Pancreas (tissue), 10 donors: Measurements from ENCODE around the gene SLC10A3. TPM values are rescaled to one million over a fixed set of nuclear protein-coding genes. Genes with fewer than 3 reads are reported as not detected.

Experiments
- ATAC-seq, 4 donors: fragments of 200-7000 bp; cut with Tn5 transposase; one replicate each; pipeline versions ENCODE4 v1.8.0 to v1.9.1; 2020; ENCODE audit warnings: mild to moderate bottlenecking in 4 of 4, moderate library complexity in 4 of 4
- DNase-seq, 6 donors: peaks; one replicate each; pipeline ENCODE4 v3.0.0-alpha.2; 2020
- FAIRE-seq: peaks from 2 replicates; lab custom pipeline; 2012; peaks lifted over from hg19 to GRCh38; lab: Jason Lieb, UNC
- H3K27ac ChIP-seq, 4 donors: fragments of 200-600 bp; sonication (generic); 1 replicate in 3 of 4; 2 replicates in 1 of 4; pipeline versions ENCODE4 v1.5.0 to v1.8.0; 2020
- H3K27me3 ChIP-seq, 4 donors: fragments of 200-600 bp; one replicate each; pipeline ENCODE4 v1.8.0; 2021
- H3K36me3 ChIP-seq, 3 donors: fragments of 200-600 bp; sonication (generic) in 1 of 3; one replicate each; pipeline versions ENCODE4 v1.5.0 to v1.8.0; 2020 to 2021
- H3K4me1 ChIP-seq, 3 donors: fragments of 200-600 bp; one replicate each; pipeline ENCODE4 v1.8.0; 2021
- H3K4me3 ChIP-seq, 4 donors: fragments of 200-600 bp; sonication (generic) in 2 of 4; one replicate each; pipeline versions ENCODE4 v1.5.0 to v1.8.0; 2020 to 2021
- H3K9me3 ChIP-seq, 4 donors: fragments of 200-600 bp; one replicate each; pipeline ENCODE4 v1.8.0; 2021
- CTCF ChIP-seq, 4 donors: fragments of 200-600 bp; sonication (generic) in 3 of 4; IDR thresholded peaks; one replicate each; pipeline versions ENCODE4 v1.5.0 to v1.8.0; 2021; ENCODE audit warnings: antibody characterized with exemption in 4 of 4
- WGBS, 2 donors: extraction: QIAGEN DNeasy Blood & Tissue Kit; methylation state at CpG; one replicate each; pipeline ENCODE4 v1.1.7; 2013; 5-methylcytosine and 5-hydroxymethylcytosine counted together
- intact Hi-C, 3 donors: fragments of 100-400 bp; cut with DNase I; formaldehyde crosslinking; loops; one replicate each; pipeline versions ENCODE4 v1.11.1 to v1.14.2; 2022
- polyA plus RNA-seq, 2 donors: library from polyadenylated mRNA; stranded (reverse); fragments of 200-250 nt; gene quantifications; one replicate each; pipeline ENCODE4 v1.2.3, GENCODE V29; 2013
- total RNA-seq, 6 donors: library from RNA; stranded (reverse); fragmentation: NEBNext Ultra II Directional in 4 of 6; extraction: Animal tissue kit (Norgen Biotek cat#: 25700) in 4 of 6; gene quantifications; one replicate each; pipeline versions ENCODE4 v1.2.1 to v1.2.4, GENCODE V29; 2021 to 2023
- donor health status: healthy with polysubstance abuse.
- donor health status: DM: no; HTN: no; CAD: no; lungs with moderate emphysema.
- donor health status: DM: no; HTN: no; CAD: no.
- donor health status: control.
- donor health status: control.
- donor health status: Bipolar disorder and iron deficiency.
- donor health status: DM: yes; HTN: yes; CAD: no.
- donor health status: DM: no; HTN: no; CAD: no.
- donor health status: DM: no; HTN: no; CAD: no.
- donor health status: DM: yes; HTN: yes; CAD: no.

SLC10A3 gene
- total and polyA plus RNA-seq, 8 donors = 9.6 to 19.1 (median 11.6) TPM

- FAIRE-seq (no peak), DNase-seq (peak in 2 of 6 donors; percentile 26 to 69), ATAC-seq (no peak)
- no peaks in the 10 kb centered on the region for H3K9me3 ChIP-seq
- no peaks in the 10 kb centered on the region for H3K4me1 ChIP-seq
- WGBS, 2 donors = 88 to 94% methylated on average over 28 to 36 of the region's 36 CpGs
- H3K27me3 ChIP-seq = no peaks in the 10 kb centered on the region
- peaks cover 0 to 7% (median 0%) of the 10 kb centered on the region in 3 donors for H3K36me3 ChIP-seq
- TF ChIP-seq CTCF (IDR thresholded peaks at IDR 0.05) = no peak
- intact Hi-C loops = no loop called here
- no peak overlapping the region for H3K4me3 ChIP-seq
- H3K27ac ChIP-seq = no peak overlapping the region
These were observed 26.7 kb downstream of the SLC10A3 start for GRCh38 chrX:154463611-154464220.

GRCh38 chrX:154462396-154462795 lies 28.0 kb downstream of the SLC10A3 start:
- FAIRE-seq (no peak), DNase-seq (peak in 1 of 6 donors; percentile 59), ATAC-seq (no peak)
- no peak overlapping the region for H3K27ac ChIP-seq
- no peaks in the 10 kb centered on the region for H3K27me3 ChIP-seq
- peaks cover 0 to 7% (median 0%) of the 10 kb centered on the region in 3 donors for H3K36me3 ChIP-seq
- intact Hi-C loops = no loop called here
- H3K4me3 ChIP-seq = no peak overlapping the region
- WGBS, 2 donors = 83 to 90% methylated on average over 8 of the region's 8 CpGs
- no peaks in the 10 kb centered on the region for H3K9me3 ChIP-seq
- TF ChIP-seq CTCF (IDR thresholded peaks at IDR 0.05) = no peak
- no peaks in the 10 kb centered on the region for H3K4me1 ChIP-seq

- Histone ChIP-seq H3K9me3 (no peaks in the 10 kb centered on the region), H3K36me3 (peaks cover 0 to 2% (median 0%) of the 10 kb centered on the region in 3 donors), H3K4me3 (no peak overlapping the region), H3K27ac (no peak overlapping the region), H3K4me1 (no peaks in the 10 kb centered on the region), H3K27me3 (no peaks in the 10 kb centered on the region)
- intact Hi-C loops = no loop called here
- 89 to 93% methylated on average over 26 of the region's 26 CpGs for WGBS, 2 donors
- DNase-seq (peak in 1 of 6 donors; percentile 77), ATAC-seq (no peak), FAIRE-seq (no peak)
- TF ChIP-seq CTCF (IDR thresholded peaks at IDR 0.05) = no peak
These were observed 30.1 kb downstream of the SLC10A3 start for GRCh38 chrX:154460326-154460725.

GRCh38 chrX:154459832-154460231 lies 30.6 kb downstream of the SLC10A3 start:
- Histone ChIP-seq H3K27ac (no peak overlapping the region), H3K27me3 (no peaks in the 10 kb centered on the region), H3K36me3 (no peaks in the 10 kb centered on the region), H3K9me3 (no peaks in the 10 kb centered on the region), H3K4me3 (peak overlapping the region in 1 of 4 donors; percentile 54), H3K4me1 (no peaks in the 10 kb centered on the region)
- intact Hi-C loops = no loop called here
- DNase-seq (peak in 2 of 6 donors; percentile 43 to 69), FAIRE-seq (no peak), ATAC-seq (no peak)
- no peak for TF ChIP-seq CTCF (IDR thresholded peaks at IDR 0.05)
- 71 to 79% methylated on average over 14 of the region's 14 CpGs for WGBS, 2 donors
